Measurements from ENCODE around the gene DEPP1.

The DEPP1 gene

GRCh38 chr10:44955413-44956070 is 23.1 kb downstream of the DEPP1 start:
- no peak for TF ChIP-seq CTCF (IDR thresholded peaks at IDR 0.05; ENCODE audit: borderline replicate concordance, control extremely low read depth, extremely low read depth, insufficient read depth, missing control alignments)
- no peak for DNase-seq (ENCODE audit: low spot score)
- in situ Hi-C loops (cut with MboI; ENCODE audit: low sequenced_read_pairs, unreplicated experiment): no loop called here

DNA sequence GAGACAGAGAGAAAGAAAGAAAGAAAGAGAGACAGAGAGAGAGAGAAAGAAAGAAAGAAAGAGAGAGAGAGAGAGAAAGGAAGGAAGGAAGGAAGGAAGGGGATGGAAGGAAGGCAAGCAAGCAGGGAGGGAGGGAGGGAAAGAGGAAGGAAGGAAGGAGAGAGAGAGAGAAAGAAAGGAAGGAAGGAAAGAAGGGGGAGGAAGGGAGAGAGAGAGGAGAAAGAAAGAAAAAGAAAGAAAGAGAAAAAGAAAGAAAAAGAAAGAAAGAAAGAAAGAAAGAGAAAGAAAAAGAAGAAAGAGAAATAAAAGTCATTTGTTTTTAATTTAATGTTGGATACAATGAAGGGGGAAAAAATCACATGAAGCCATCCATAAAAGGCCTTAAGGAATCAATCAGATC is 23.6 kb downstream of the DEPP1 start:
- no peak for TF ChIP-seq CTCF (IDR thresholded peaks at IDR 0.05; ENCODE audit: borderline replicate concordance, control extremely low read depth, extremely low read depth, insufficient read depth, missing control alignments)
- DNase-seq (ENCODE audit: low spot score): no peak
- in situ Hi-C loops (cut with MboI; ENCODE audit: low sequenced_read_pairs, unreplicated experiment): no loop called here

DNA sequence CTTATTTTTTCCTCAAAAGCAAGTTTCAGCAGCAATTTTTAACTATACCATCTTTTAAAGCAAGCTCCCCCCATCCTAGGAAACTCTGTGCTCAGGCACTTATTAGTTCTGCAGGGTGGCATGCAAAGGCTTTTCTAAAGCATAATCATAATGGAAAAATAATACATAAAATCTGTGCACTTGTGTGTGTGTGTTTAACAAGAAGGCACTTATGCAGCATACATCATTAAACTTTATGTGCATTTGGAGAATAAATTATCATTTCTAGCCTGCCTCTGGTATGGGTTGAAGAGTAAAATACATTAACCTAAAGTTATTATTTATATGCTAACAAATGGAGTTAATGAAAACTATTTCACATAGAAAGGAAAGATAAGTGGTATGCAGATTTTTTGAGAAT is 24.6 kb downstream of the DEPP1 start:
- in situ Hi-C loops (cut with MboI; ENCODE audit: low sequenced_read_pairs, unreplicated experiment): no loop called here
- TF ChIP-seq CTCF (IDR thresholded peaks at IDR 0.05; ENCODE audit: borderline replicate concordance, control extremely low read depth, extremely low read depth, insufficient read depth, missing control alignments): no peak
- DNase-seq (ENCODE audit: low spot score): no peak

- in situ Hi-C loops (cut with MboI; ENCODE audit: low sequenced_read_pairs, unreplicated experiment): no loop called here
- TF ChIP-seq CTCF (IDR thresholded peaks at IDR 0.05; ENCODE audit: borderline replicate concordance, control extremely low read depth, extremely low read depth, insufficient read depth, missing control alignments): no peak
- no peak for DNase-seq (ENCODE audit: low spot score)
These were observed 25.8 kb downstream of the DEPP1 start for GRCh38 chr10:44952779-44953231.

- in situ Hi-C loops (cut with MboI; ENCODE audit: low sequenced_read_pairs, unreplicated experiment): no loop called here
- DNase-seq (ENCODE audit: low spot score): no peak
- TF ChIP-seq CTCF (IDR thresholded peaks at IDR 0.05; ENCODE audit: borderline replicate concordance, control extremely low read depth, extremely low read depth, insufficient read depth, missing control alignments): no peak
These were observed 26.9 kb downstream of the DEPP1 start for GRCh38 chr10:44951576-44952226.

GRCh38 chr10:44950326-44951225 is 28.0 kb downstream of the DEPP1 start:
- no peak for TF ChIP-seq CTCF (IDR thresholded peaks at IDR 0.05; ENCODE audit: borderline replicate concordance, control extremely low read depth, extremely low read depth, insufficient read depth, missing control alignments)
- in situ Hi-C loops (cut with MboI; ENCODE audit: low sequenced_read_pairs, unreplicated experiment): no loop called here
- no peak for DNase-seq (ENCODE audit: low spot score)
